Osteocyte (in vitro differentiated cells): ENCODE data around the gene MEIS2. TPM values are rescaled to one million over a fixed set of nuclear protein-coding genes. Genes with fewer than 3 reads are reported as not detected.

Experiments
- DNase-seq: peaks from one replicate; pipeline ENCODE4 v3.0.0; 2021; ENCODE audit warnings: mixed read lengths; ENCODE audit not compliant: unreplicated experiment; ENCODE audit errors: extremely low spot score
- H3K27ac Mint-ChIP-seq: one replicate; pipeline ENCODE4 v1.8.0; 2021; ENCODE audit warnings: mild to moderate bottlenecking, mixed read lengths; ENCODE audit not compliant: unreplicated experiment
- H3K27me3 Mint-ChIP-seq: one replicate; pipeline ENCODE4 v1.8.0; 2021; ENCODE audit warnings: mixed read lengths; ENCODE audit not compliant: unreplicated experiment
- H3K36me3 Mint-ChIP-seq: one replicate; pipeline ENCODE4 v1.8.0; 2021; ENCODE audit warnings: mixed read lengths; ENCODE audit not compliant: unreplicated experiment
- H3K4me1 Mint-ChIP-seq: one replicate; pipeline ENCODE4 v1.8.0; 2021; ENCODE audit warnings: mixed read lengths; ENCODE audit not compliant: unreplicated experiment
- H3K4me3 Mint-ChIP-seq: one replicate; pipeline ENCODE4 v1.8.0; 2021; ENCODE audit warnings: mild to moderate bottlenecking, moderate library complexity, mixed read lengths; ENCODE audit not compliant: unreplicated experiment
- H3K9me3 Mint-ChIP-seq: one replicate; pipeline ENCODE4 v1.8.0; 2021; ENCODE audit warnings: mixed read lengths; ENCODE audit not compliant: unreplicated experiment
- microRNA-seq: library from miRNA; unstranded; fragments of <30 nt; microRNA quantifications from one replicate; pipeline ENCODE4 v1.1.0, GENCODE V29; 2020; ENCODE audit not compliant: unreplicated experiment
- total RNA-seq: library from RNA; stranded (reverse); gene quantifications from 2 replicates; pipeline ENCODE4 v1.2.1, GENCODE V29; 2021
- TF ChIP-seq, protein P1 (sequence below): fragments of 200-600 bp; sonication (generic); IDR thresholded peaks from 2 replicates; pipeline ENCODE4 v1.5.0; 2021; ENCODE audit warnings: antibody characterized with exemption, mild to moderate bottlenecking, moderate library complexity

MEIS2 gene
- total RNA-seq, 1 donor from 2014 or later, result 79.9 TPM

DNA sequence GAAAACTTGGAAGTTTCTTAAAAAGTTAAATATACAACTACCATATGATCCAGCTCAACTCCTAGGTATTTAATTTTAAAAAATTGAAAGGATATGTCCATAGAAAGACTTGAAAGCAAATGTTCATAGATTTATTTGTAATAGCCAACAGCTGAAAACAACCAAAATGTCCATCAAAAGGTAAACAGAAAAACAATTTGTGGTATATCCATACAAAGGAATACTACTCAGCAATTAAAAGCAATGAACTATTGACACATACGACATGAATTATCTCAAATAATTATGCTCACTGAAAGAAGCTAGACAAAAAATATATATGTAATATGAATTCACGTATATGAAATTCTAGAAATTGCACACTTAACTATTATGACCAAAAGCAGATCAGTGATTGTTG, 249.5 kb downstream of the MEIS2 start:
- H3K27me3 Mint-ChIP-seq, result no peaks in the 10 kb centered on the region
- no peak for DNase-seq
- H3K36me3 Mint-ChIP-seq, result peaks cover 2% of the 10 kb centered on the region
- no peak overlapping the region for H3K4me3 Mint-ChIP-seq
- peaks cover 6% of the 10 kb centered on the region for H3K9me3 Mint-ChIP-seq
- no peak overlapping the region for H3K27ac Mint-ChIP-seq
- TF ChIP-seq, protein P1, sequence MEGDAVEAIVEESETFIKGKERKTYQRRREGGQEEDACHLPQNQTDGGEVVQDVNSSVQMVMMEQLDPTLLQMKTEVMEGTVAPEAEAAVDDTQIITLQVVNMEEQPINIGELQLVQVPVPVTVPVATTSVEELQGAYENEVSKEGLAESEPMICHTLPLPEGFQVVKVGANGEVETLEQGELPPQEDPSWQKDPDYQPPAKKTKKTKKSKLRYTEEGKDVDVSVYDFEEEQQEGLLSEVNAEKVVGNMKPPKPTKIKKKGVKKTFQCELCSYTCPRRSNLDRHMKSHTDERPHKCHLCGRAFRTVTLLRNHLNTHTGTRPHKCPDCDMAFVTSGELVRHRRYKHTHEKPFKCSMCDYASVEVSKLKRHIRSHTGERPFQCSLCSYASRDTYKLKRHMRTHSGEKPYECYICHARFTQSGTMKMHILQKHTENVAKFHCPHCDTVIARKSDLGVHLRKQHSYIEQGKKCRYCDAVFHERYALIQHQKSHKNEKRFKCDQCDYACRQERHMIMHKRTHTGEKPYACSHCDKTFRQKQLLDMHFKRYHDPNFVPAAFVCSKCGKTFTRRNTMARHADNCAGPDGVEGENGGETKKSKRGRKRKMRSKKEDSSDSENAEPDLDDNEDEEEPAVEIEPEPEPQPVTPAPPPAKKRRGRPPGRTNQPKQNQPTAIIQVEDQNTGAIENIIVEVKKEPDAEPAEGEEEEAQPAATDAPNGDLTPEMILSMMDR, result no peak
- H3K4me1 Mint-ChIP-seq, result no peaks in the 10 kb centered on the region

- H3K4me1 Mint-ChIP-seq, result peaks cover 10% of the 10 kb centered on the region
- peak overlapping the region; percentile 26 for H3K4me3 Mint-ChIP-seq
- H3K36me3 Mint-ChIP-seq, result no peaks in the 10 kb centered on the region
- no peaks in the 10 kb centered on the region for H3K27me3 Mint-ChIP-seq
- H3K9me3 Mint-ChIP-seq, result no peaks in the 10 kb centered on the region
- H3K27ac Mint-ChIP-seq, result no peak overlapping the region
- TF ChIP-seq, protein P1, result no peak
- DNase-seq, result no peak
Observed at GRCh38 chr15:36845270-36845669, 255.1 kb downstream of the MEIS2 start.

GRCh38 chr15:36844534-36844998, 255.8 kb downstream of the MEIS2 start:
- TF ChIP-seq, protein P1, result peak; percentile 31
- Mint-ChIP-seq H3K4me3 (peak overlapping the region; percentile 6), H3K4me1 (peaks cover 10% of the 10 kb centered on the region), H3K9me3 (no peaks in the 10 kb centered on the region), H3K27ac (peak overlapping the region; percentile 42), H3K27me3 (no peaks in the 10 kb centered on the region), H3K36me3 (no peaks in the 10 kb centered on the region)
- no peak for DNase-seq

DNA sequence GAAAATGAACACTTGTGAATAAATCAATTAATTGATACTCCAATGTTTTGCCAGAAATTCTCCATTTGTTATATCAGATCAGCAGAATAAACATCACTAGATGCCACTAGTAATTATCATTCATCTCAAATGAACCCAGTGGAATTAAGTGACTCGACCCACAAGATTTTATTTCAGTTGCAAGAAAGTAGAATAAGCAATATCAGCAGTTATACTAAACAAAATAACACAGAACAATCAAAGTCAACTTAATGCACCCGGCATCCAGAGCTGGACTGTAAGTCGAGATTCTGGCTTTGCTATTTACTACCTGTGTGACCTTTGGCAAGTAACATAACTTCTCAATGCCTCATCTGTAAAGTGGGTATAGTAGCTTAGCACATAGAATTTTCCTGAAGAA, 256.5 kb downstream of the MEIS2 start:
- Mint-ChIP-seq H3K27me3 (no peaks in the 10 kb centered on the region), H3K27ac (no peak overlapping the region)

GRCh38 chr15:36841193-36841592, 259.2 kb downstream of the MEIS2 start:
- no peaks in the 10 kb centered on the region for H3K9me3 Mint-ChIP-seq
- H3K36me3 Mint-ChIP-seq, result no peaks in the 10 kb centered on the region
- peaks cover 12% of the 10 kb centered on the region for H3K4me1 Mint-ChIP-seq
- H3K27ac Mint-ChIP-seq, result no peak overlapping the region
- H3K4me3 Mint-ChIP-seq, result no peak overlapping the region
- TF ChIP-seq, protein P1, result no peak
- DNase-seq, result no peak
- no peaks in the 10 kb centered on the region for H3K27me3 Mint-ChIP-seq

More for the DNA sequence above, 256.5 kb downstream of the MEIS2 start:
- TF ChIP-seq, protein P1, result no peak
- H3K4me1 Mint-ChIP-seq, result peaks cover 10% of the 10 kb centered on the region
- DNase-seq, result no peak
- no peak overlapping the region for H3K4me3 Mint-ChIP-seq
- H3K36me3 Mint-ChIP-seq, result no peaks in the 10 kb centered on the region
- H3K9me3 Mint-ChIP-seq, result no peaks in the 10 kb centered on the region

Small RNAs within 50 kb of the gene (microRNA-seq; reads per million reads assigned to microRNA genes)
- gene MIR8063, result not detected
